ENCODE results near the gene F11R.

DNA sequence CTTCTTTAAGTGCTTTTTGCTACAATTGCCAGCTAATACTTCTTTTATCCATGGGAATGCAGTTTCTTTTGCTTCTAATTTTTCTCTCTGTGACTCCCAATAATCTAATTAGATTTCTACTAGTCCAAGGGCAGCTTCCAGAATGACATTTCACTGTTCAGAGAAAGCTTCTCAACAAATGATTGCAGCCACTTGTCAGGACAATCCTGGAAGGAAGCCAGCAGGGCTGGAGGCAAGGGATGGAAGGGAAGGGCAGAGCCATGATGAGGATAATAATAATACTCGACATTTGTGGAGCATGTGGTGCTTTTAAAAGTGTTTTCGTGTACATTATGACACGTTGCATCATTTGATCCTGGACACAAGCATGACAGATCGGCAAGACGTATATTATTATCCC lies 19.4 kb downstream of the F11R start:
- TF ChIP-seq, protein P1, sequence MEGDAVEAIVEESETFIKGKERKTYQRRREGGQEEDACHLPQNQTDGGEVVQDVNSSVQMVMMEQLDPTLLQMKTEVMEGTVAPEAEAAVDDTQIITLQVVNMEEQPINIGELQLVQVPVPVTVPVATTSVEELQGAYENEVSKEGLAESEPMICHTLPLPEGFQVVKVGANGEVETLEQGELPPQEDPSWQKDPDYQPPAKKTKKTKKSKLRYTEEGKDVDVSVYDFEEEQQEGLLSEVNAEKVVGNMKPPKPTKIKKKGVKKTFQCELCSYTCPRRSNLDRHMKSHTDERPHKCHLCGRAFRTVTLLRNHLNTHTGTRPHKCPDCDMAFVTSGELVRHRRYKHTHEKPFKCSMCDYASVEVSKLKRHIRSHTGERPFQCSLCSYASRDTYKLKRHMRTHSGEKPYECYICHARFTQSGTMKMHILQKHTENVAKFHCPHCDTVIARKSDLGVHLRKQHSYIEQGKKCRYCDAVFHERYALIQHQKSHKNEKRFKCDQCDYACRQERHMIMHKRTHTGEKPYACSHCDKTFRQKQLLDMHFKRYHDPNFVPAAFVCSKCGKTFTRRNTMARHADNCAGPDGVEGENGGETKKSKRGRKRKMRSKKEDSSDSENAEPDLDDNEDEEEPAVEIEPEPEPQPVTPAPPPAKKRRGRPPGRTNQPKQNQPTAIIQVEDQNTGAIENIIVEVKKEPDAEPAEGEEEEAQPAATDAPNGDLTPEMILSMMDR (IDR thresholded peaks at IDR 0.05), result no peak
- TF ChIP-seq POLR2A (IDR thresholded peaks at IDR 0.05) (no peak), POLR2AphosphoS5 (IDR thresholded peaks at IDR 0.05) (no peak)
